HG02938 (cell line): ENCODE measurements around the gene ELANE.

Experiments used
- ATAC-seq: cut with Tn5 transposase; IDR thresholded peaks from one replicate; pipeline ENCODE4 v1.9.1; 2021; ENCODE audit warnings: mild to moderate bottlenecking, moderate library complexity; ENCODE audit not compliant: unreplicated experiment

Gene ELANE

GRCh38 chr19:858868-859843 is 7.1 kb downstream of the ELANE start, which contains the start of gene CFD:
Gene CFD, plus strand, starts transcription at chr19:859664. Its CDS starts 26 bp downstream, at chr19:859690.
- no peak for ATAC-seq

GRCh38 chr19:861141-861755 is 9.1 kb downstream of the ELANE start:
- ATAC-seq: no peak

GRCh38 chr19:861756-862580 is 9.9 kb downstream of the ELANE start:
- no peak for ATAC-seq

- ATAC-seq: no peak
Observed at GRCh38 chr19:862581-863314, 10.6 kb downstream of the ELANE start.

- ATAC-seq: no peak
Observed at GRCh38 chr19:863315-863620, 11.2 kb downstream of the ELANE start.

GRCh38 chr19:866769-867300 is 14.7 kb downstream of the ELANE start:
- no peak for ATAC-seq

- no peak for ATAC-seq
Observed at GRCh38 chr19:867301-867793, 15.2 kb downstream of the ELANE start.

- ATAC-seq: no peak
Observed at GRCh38 chr19:867855-868457, 15.9 kb downstream of the ELANE start.

- ATAC-seq: no peak
Observed at GRCh38 chr19:868458-869244, 16.5 kb downstream of the ELANE start.

- ATAC-seq: no peak
Observed at GRCh38 chr19:869245-870177, 17.4 kb downstream of the ELANE start.

- ATAC-seq: no peak
Observed at GRCh38 chr19:870314-870713, 18.2 kb downstream of the ELANE start.

- no peak for ATAC-seq
Observed at GRCh38 chr19:870963-871401, 18.9 kb downstream of the ELANE start.

GRCh38 chr19:871446-872265 is 19.6 kb downstream of the ELANE start:
- ATAC-seq: no peak

- ATAC-seq: no peak
Observed at GRCh38 chr19:872266-872951, 20.3 kb downstream of the ELANE start.

GRCh38 chr19:873084-873483 is 21.0 kb downstream of the ELANE start:
- no peak for ATAC-seq

- no peak for ATAC-seq
Observed at GRCh38 chr19:873561-874041, 21.5 kb downstream of the ELANE start.
